IPS DF 6.9 (cell line): ENCODE data around the gene UPP2.

Experiments used
- DNase-seq: peaks from one replicate; pipeline ENCODE4 v3.0.0-alpha.2; 2013; ENCODE audit warnings: low read depth, low spot score
- H3K27ac ChIP-seq: one replicate; pipeline ENCODE4 v1.5.1; 2013; ENCODE audit warnings: low read length, control low read depth
- H3K27me3 ChIP-seq: 2 replicates; pipeline ENCODE4 v1.6.1; 2013; ENCODE audit warnings: mild to moderate bottlenecking, low read length; ENCODE audit not compliant: control insufficient read depth, insufficient read depth
- H3K36me3 ChIP-seq: 2 replicates; pipeline ENCODE4 v1.6.1; 2013; ENCODE audit warnings: low read length; ENCODE audit not compliant: control insufficient read depth, insufficient read depth
- H3K4me1 ChIP-seq: 2 replicates; pipeline ENCODE4 v1.6.1; 2013; ENCODE audit warnings: low read length; ENCODE audit not compliant: control insufficient read depth, insufficient read depth
- H3K4me3 ChIP-seq: 2 replicates; pipeline ENCODE4 v1.5.1; 2013; ENCODE audit warnings: mild to moderate bottlenecking, low read length
- H3K9me3 ChIP-seq: 2 replicates; pipeline ENCODE4 v1.6.1; 2013; ENCODE audit warnings: low read length, inconsistent platforms; ENCODE audit not compliant: control insufficient read depth, insufficient read depth
- WGBS: extraction: QIAGEN DNeasy Blood & Tissue Kit; methylation state at CpG from one replicate; pipeline ENCODE4 v1.1.7; 2013; ENCODE audit warnings: mixed read lengths, missing lambda C conversion rate; ENCODE audit not compliant: insufficient read length, insufficient coverage; 5-methylcytosine and 5-hydroxymethylcytosine counted together

Gene UPP2

GRCh38 chr2:158103411-158104012, 1.8 kb downstream of the UPP2 start:
- WGBS = no CpG with 5 or more reads among the region's 3 CpGs
- Histone ChIP-seq H3K4me1 (no peaks in the 10 kb centered on the region), H3K36me3 (no peaks in the 10 kb centered on the region), H3K9me3 (no peaks in the 10 kb centered on the region), H3K27me3 (no peaks in the 10 kb centered on the region), H3K4me3 (no peak overlapping the region), H3K27ac (no peak overlapping the region)
- DNase-seq = no peak

GRCh38 chr2:158104903-158105302, 3.2 kb downstream of the UPP2 start:
- no peak for DNase-seq
- H3K4me1 ChIP-seq = no peaks in the 10 kb centered on the region
- WGBS = no CpG with 5 or more reads among the region's 5 CpGs

DNA sequence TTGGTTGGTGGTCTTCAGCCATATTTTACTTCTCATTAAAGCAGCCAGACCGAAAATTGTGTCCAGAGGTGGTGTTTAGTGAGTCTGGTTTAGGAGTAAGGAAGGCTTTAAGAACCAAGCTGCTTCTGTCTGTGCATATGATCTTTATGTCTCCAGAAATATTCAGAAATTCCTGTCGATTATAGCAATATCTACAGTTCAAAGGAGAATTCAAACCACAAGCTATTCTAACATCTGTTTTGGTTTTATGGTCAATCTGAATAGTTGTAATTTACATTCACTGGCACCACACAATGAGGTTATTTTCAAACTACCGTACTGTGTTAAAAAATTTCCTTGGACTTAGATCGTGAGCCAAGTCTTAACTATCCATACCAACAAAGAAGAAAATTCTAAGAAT, 11.3 kb downstream of the UPP2 start:
- Histone ChIP-seq H3K9me3 (no peaks in the 10 kb centered on the region), H3K4me3 (no peak overlapping the region), H3K4me1 (no peaks in the 10 kb centered on the region), H3K27me3 (no peaks in the 10 kb centered on the region), H3K27ac (no peak overlapping the region), H3K36me3 (no peaks in the 10 kb centered on the region)
- WGBS = no CpG with 5 or more reads among the region's 4 CpGs
- DNase-seq = no peak

More at GRCh38 chr2:158104903-158105302, 3.2 kb downstream of the UPP2 start:
- Histone ChIP-seq H3K27me3 (no peaks in the 10 kb centered on the region), H3K36me3 (no peaks in the 10 kb centered on the region), H3K27ac (no peak overlapping the region), H3K9me3 (no peaks in the 10 kb centered on the region), H3K4me3 (no peak overlapping the region)

- H3K4me3 ChIP-seq = no peak overlapping the region
- H3K27me3 ChIP-seq = no peaks in the 10 kb centered on the region
- no peaks in the 10 kb centered on the region for H3K4me1 ChIP-seq
- H3K27ac ChIP-seq = no peak overlapping the region
- no peaks in the 10 kb centered on the region for H3K36me3 ChIP-seq
- H3K9me3 ChIP-seq = no peaks in the 10 kb centered on the region
- WGBS = no CpG with 5 or more reads among the region's 4 CpGs
- DNase-seq = no peak
Observed at GRCh38 chr2:158113741-158114295, 12.1 kb downstream of the UPP2 start.

DNA sequence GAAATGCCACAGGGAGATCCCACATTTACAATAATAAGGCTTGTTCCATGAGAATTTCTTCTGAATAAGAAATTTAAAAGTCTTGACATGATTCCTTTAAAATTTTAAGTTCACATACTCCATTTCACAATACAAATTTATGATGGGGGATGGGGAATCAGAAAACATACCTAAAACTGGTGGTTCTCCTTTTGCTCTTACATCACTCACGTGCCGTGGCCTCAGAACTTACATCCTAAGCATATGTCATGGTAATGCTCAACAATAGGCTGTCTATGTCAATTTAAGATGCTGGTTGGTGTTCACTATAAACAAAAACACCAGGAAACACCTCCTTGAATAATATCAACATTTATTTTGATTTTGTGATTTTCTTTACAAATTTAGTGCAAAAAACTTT, 12.8 kb downstream of the UPP2 start:
- H3K4me3 ChIP-seq = no peak overlapping the region
- H3K9me3 ChIP-seq = no peaks in the 10 kb centered on the region
- H3K27me3 ChIP-seq = no peaks in the 10 kb centered on the region
- H3K36me3 ChIP-seq = no peaks in the 10 kb centered on the region
- no peaks in the 10 kb centered on the region for H3K4me1 ChIP-seq
- no CpG with 5 or more reads among the region's 2 CpGs for WGBS
- no peak overlapping the region for H3K27ac ChIP-seq
- no peak for DNase-seq

DNA sequence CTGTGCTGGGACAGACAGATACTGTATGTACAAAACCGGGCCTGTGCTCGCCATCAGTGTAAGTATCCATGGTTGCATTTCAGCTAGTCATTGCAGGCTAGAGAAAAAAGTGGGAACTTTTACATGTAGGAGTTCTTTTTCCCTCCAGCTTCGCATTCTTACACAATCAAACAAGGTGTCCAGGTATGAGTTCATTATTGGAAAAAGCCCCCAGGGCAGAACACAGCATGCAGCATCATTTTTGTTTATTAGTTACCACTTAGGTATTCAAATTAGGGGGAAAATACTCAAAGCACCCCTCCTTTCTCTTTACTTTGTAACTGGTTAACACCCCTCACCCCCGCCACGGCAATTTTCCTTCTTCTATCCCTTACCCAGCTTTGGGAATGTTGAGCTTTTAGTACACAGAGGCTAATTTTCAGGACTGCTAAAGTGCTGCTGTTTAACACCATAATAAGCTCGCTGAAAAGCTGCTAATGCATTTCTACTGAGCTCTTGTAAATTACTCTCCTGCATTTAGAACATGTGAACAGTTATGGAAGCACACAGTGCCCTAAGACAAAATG, 13.6 kb downstream of the UPP2 start:
- no peak for DNase-seq
- WGBS = no CpG with 5 or more reads among the region's 6 CpGs

DNA sequence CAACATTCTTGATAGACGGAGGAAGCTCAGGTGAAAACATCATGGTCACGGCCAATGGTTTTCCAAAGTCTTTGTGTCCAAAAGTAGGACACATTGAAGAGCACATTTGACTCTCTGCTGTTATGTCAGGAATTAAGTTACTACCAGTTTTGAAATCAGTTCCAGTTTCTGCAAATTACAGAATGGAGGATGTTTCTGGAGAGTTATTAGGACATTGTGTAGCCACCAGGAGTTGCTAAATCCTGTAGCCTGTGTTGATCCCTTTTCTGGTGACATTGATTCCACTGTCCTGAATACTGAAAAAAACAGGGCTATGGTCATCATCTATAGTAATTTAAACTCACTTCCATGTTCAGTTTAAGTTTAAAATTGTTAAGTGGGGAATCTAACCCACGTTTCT, 15.3 kb downstream of the UPP2 start:
- no peaks in the 10 kb centered on the region for H3K36me3 ChIP-seq
- H3K9me3 ChIP-seq = no peaks in the 10 kb centered on the region
- H3K4me1 ChIP-seq = no peaks in the 10 kb centered on the region
- no peak for DNase-seq
- H3K4me3 ChIP-seq = no peak overlapping the region
- no peaks in the 10 kb centered on the region for H3K27me3 ChIP-seq
- no peak overlapping the region for H3K27ac ChIP-seq
- no CpG with 5 or more reads among the region's 3 CpGs for WGBS

More for the DNA sequence above, 13.6 kb downstream of the UPP2 start:
- Histone ChIP-seq H3K9me3 (no peaks in the 10 kb centered on the region), H3K27me3 (no peaks in the 10 kb centered on the region), H3K4me1 (no peaks in the 10 kb centered on the region), H3K27ac (no peak overlapping the region), H3K36me3 (no peaks in the 10 kb centered on the region), H3K4me3 (no peak overlapping the region)

GRCh38 chr2:158120102-158120501, 18.4 kb downstream of the UPP2 start:
- no peak for DNase-seq

GRCh38 chr2:158120664-158121641, 19.3 kb downstream of the UPP2 start:
- Histone ChIP-seq H3K9me3 (no peaks in the 10 kb centered on the region), H3K36me3 (no peaks in the 10 kb centered on the region), H3K4me1 (no peaks in the 10 kb centered on the region), H3K27me3 (no peaks in the 10 kb centered on the region), H3K27ac (no peak overlapping the region), H3K4me3 (no peak overlapping the region)
- WGBS = no CpG with 5 or more reads among the region's 8 CpGs
- DNase-seq = no peak

More at GRCh38 chr2:158120102-158120501, 18.4 kb downstream of the UPP2 start:
- H3K4me1 ChIP-seq = no peaks in the 10 kb centered on the region
- H3K27me3 ChIP-seq = no peaks in the 10 kb centered on the region
- no peaks in the 10 kb centered on the region for H3K36me3 ChIP-seq
- no peak overlapping the region for H3K4me3 ChIP-seq
- no peaks in the 10 kb centered on the region for H3K9me3 ChIP-seq
- WGBS = no CpG with 5 or more reads among the region's 1 CpG
- no peak overlapping the region for H3K27ac ChIP-seq

- H3K27ac ChIP-seq = no peak overlapping the region
- H3K9me3 ChIP-seq = no peaks in the 10 kb centered on the region
- WGBS = no CpG with 5 or more reads among the region's 2 CpGs
- no peaks in the 10 kb centered on the region for H3K36me3 ChIP-seq
- H3K4me3 ChIP-seq = no peak overlapping the region
- no peak for DNase-seq
- H3K27me3 ChIP-seq = no peaks in the 10 kb centered on the region
- H3K4me1 ChIP-seq = no peaks in the 10 kb centered on the region
Observed at GRCh38 chr2:158124896-158125295, 23.2 kb downstream of the UPP2 start.
